ENCODE measurements around the gene BCAS3. TPM values are rescaled to one million over a fixed set of nuclear protein-coding genes. Genes with fewer than 3 reads are reported as not detected.
"Not testable (repeated sequence)": the region's sequence is repeated elsewhere in the genome, so short reads cannot be mapped to it uniquely, and the experiment has no call there.

BCAS3 gene
- total RNA-seq, 2 experiments from 2014 or later, result 6.8 to 7.1 TPM

- Mint-ChIP-seq H3K27ac (no peak overlapping the region), H3K9me3 (no peaks in the 10 kb centered on the region), H3K27me3 (no peaks in the 10 kb centered on the region), H3K4me1 (ENCODE audit: low read depth) (no peaks in the 10 kb centered on the region), H3K4me3 (no peak overlapping the region), H3K36me3 (peaks cover 1% of the 10 kb centered on the region)
- DNase-seq, result no peak
- CTCF ChIA-PET, result no interaction called here
- intact Hi-C loops (cut with micrococcal nuclease), result loop anchor here (10.0 kb wide), 1 partner anchor 281 kb away; no protein-coding TSS in a partner anchor
- POLR2A ChIA-PET, result no interaction called here
These were observed 327.7 kb downstream of the BCAS3 start for GRCh38 chr17:61005358-61005757.

- H3K4me1 Mint-ChIP-seq (ENCODE audit: low read depth); H3K36me3 Mint-ChIP-seq; CTCF ChIA-PET; H3K27ac Mint-ChIP-seq; H3K27me3 Mint-ChIP-seq; H3K9me3 Mint-ChIP-seq; POLR2A ChIA-PET; DNase-seq; H3K4me3 Mint-ChIP-seq: not testable (repeated sequence)
- intact Hi-C loops (cut with micrococcal nuclease), result loop anchor here (10.0 kb wide), 1 partner anchor 281 kb away; no protein-coding TSS in a partner anchor
These were observed 328.3 kb downstream of the BCAS3 start for GRCh38 chr17:61005958-61006357.

DNA sequence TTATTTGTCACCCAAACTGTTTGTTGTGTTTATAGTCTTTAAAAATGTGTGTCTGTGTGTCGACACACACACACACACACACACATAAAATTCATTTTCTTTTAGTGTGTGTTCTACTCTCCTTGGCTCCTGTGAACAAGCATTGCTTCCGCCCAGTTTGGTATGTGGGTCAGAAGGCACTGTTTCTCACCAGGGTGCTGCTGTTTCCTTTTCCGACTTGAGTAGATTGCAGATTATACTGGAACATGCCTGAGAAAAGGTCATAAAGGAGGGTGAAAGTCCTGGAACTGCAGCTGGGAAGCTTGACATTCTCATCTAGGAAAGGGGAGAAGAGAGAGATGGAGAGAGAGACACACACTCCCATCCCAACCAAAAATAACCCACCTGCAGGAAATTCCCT, 330.3 kb downstream of the BCAS3 start:
- H3K9me3 Mint-ChIP-seq, result no peaks in the 10 kb centered on the region
- intact Hi-C loops (cut with micrococcal nuclease), result loop anchor here (10.0 kb wide), 1 partner anchor 283 kb away; no protein-coding TSS in a partner anchor

DNA sequence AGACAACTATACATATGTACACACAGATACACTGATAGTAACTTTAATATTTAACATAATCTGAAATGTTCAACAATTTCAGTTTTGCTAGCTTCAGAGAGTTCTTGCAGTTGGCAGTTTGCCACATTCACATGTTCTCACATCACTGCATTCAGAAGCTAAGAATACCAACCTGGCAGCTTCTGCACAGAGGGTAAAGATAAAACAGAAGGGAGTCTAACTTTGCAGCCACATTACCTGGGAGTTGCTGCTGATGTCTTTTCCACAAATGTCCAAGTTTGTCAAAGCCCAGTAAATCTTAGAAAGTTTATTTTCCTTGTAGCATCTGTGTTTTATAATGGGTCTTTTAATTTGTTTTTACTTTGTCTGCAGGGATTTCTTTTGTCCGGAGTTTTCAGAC, 332.0 kb downstream of the BCAS3 start:
- intact Hi-C loops (cut with micrococcal nuclease), result loop anchor here (10.0 kb wide), 1 partner anchor 285 kb away; no protein-coding TSS in a partner anchor
- CTCF ChIA-PET, result no interaction called here

More for the DNA sequence above, 330.3 kb downstream of the BCAS3 start:
- Mint-ChIP-seq H3K27ac (no peak overlapping the region), H3K4me1 (ENCODE audit: low read depth) (no peaks in the 10 kb centered on the region), H3K36me3 (peaks cover 1% of the 10 kb centered on the region), H3K27me3 (no peaks in the 10 kb centered on the region), H3K4me3 (no peak overlapping the region)
- ChIA-PET POLR2A (no interaction called here), CTCF (interaction anchor here (1.7 kb wide), 1 partner anchor 351 kb away, joined by 7 read pairs; no protein-coding TSS in a partner anchor)
- no peak for DNase-seq

DNA sequence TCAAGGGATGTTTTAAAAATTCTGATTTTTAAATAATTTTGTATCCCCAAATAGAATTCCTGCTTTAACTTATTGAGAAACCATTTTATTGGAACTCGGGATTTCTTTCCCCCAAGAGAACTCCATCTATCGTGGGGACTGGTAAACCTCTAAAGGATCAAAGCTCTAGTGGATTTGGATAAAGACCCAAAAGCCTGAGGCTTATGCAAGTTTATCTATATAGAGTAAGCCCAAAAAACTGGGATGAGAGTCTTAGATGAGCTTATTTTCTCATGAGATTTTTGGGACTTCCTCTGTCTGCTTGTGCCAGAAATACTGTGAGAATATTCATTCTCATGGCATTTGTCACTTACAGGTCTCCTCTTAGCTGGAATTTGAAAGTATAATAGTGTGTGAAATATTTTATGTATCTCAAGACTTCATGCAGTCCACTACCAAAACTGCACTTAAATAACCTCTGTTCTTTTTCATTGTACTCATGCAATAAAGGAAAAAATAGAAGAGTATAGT, 333.1 kb downstream of the BCAS3 start:
- no peak overlapping the region for H3K27ac Mint-ChIP-seq
- H3K9me3 Mint-ChIP-seq, result no peaks in the 10 kb centered on the region
- H3K4me3 Mint-ChIP-seq, result no peak overlapping the region
- POLR2A ChIA-PET, result no interaction called here
- intact Hi-C loops (cut with micrococcal nuclease), result no loop called here
- no peak for DNase-seq
- CTCF ChIA-PET, result interaction anchor here (0.7 kb wide), 1 partner anchor 402 kb away, joined by 3 read pairs; no protein-coding TSS in a partner anchor
- H3K4me1 Mint-ChIP-seq (ENCODE audit: low read depth), result no peaks in the 10 kb centered on the region
- no peaks in the 10 kb centered on the region for H3K36me3 Mint-ChIP-seq
- no peaks in the 10 kb centered on the region for H3K27me3 Mint-ChIP-seq

More for the DNA sequence above, 332.0 kb downstream of the BCAS3 start:
- POLR2A ChIA-PET, result interaction anchor here (0.6 kb wide), 1 partner anchor 1094 kb away, joined by 3 read pairs; no protein-coding TSS in a partner anchor
- no peaks in the 10 kb centered on the region for H3K4me1 Mint-ChIP-seq (ENCODE audit: low read depth)
- H3K27me3 Mint-ChIP-seq, result no peaks in the 10 kb centered on the region
- peaks cover 1% of the 10 kb centered on the region for H3K36me3 Mint-ChIP-seq
- H3K27ac Mint-ChIP-seq, result no peak overlapping the region
- no peak overlapping the region for H3K4me3 Mint-ChIP-seq
- no peak for DNase-seq
- H3K9me3 Mint-ChIP-seq, result no peaks in the 10 kb centered on the region

- no peak for DNase-seq
- POLR2A ChIA-PET, result no interaction called here
- no peak overlapping the region for H3K27ac Mint-ChIP-seq
- H3K27me3 Mint-ChIP-seq, result no peaks in the 10 kb centered on the region
- no peak overlapping the region for H3K4me3 Mint-ChIP-seq
- intact Hi-C loops (cut with micrococcal nuclease), result no loop called here
- CTCF ChIA-PET, result no interaction called here
- no peaks in the 10 kb centered on the region for H3K4me1 Mint-ChIP-seq (ENCODE audit: low read depth)
- no peaks in the 10 kb centered on the region for H3K36me3 Mint-ChIP-seq
- H3K9me3 Mint-ChIP-seq, result no peaks in the 10 kb centered on the region
These were observed 333.6 kb downstream of the BCAS3 start for GRCh38 chr17:61011251-61011650.

DNA sequence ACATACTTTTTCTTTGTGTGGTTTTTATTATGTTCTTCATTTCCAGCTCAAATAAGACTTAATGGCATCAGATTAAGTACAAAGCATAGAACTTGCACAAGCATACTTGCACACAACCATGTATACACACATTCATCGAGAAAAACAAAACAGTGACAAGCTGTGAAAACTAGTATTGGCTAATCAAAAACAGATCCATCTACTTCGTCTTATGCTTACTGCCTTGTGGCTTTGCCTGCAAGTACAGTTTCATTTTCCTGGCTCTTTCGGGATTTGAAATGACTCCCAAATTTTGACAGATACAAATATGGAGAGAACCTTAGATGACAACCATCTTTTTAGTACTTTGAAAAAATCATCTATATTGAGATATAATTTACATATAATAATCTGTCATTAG, 338.3 kb downstream of the BCAS3 start:
- DNase-seq, result no peak
- ChIA-PET POLR2A (no interaction called here), CTCF (interaction anchor here (1.1 kb wide), 1 partner anchor 295 kb away, joined by 6 read pairs; no protein-coding TSS in a partner anchor)
- intact Hi-C loops (cut with micrococcal nuclease), result no loop called here
- H3K4me1 Mint-ChIP-seq (ENCODE audit: low read depth), result peaks cover 2% of the 10 kb centered on the region
- H3K27ac Mint-ChIP-seq, result no peak overlapping the region
- no peaks in the 10 kb centered on the region for H3K9me3 Mint-ChIP-seq
- H3K36me3 Mint-ChIP-seq, result no peaks in the 10 kb centered on the region
- no peak overlapping the region for H3K4me3 Mint-ChIP-seq
- H3K27me3 Mint-ChIP-seq, result no peaks in the 10 kb centered on the region

GRCh38 chr17:61017317-61018006, 339.8 kb downstream of the BCAS3 start:
- Mint-ChIP-seq H3K36me3 (no peaks in the 10 kb centered on the region), H3K27ac (no peak overlapping the region), H3K9me3 (no peaks in the 10 kb centered on the region), H3K27me3 (no peaks in the 10 kb centered on the region), H3K4me1 (ENCODE audit: low read depth) (peaks cover 2% of the 10 kb centered on the region), H3K4me3 (no peak overlapping the region)
- no peak for DNase-seq
- ChIA-PET CTCF (interaction anchor here (0.7 kb wide), 1 partner anchor 40 kb away, joined by 3 read pairs; no protein-coding TSS in a partner anchor), POLR2A (no interaction called here)
- intact Hi-C loops (cut with micrococcal nuclease), result no loop called here

DNA sequence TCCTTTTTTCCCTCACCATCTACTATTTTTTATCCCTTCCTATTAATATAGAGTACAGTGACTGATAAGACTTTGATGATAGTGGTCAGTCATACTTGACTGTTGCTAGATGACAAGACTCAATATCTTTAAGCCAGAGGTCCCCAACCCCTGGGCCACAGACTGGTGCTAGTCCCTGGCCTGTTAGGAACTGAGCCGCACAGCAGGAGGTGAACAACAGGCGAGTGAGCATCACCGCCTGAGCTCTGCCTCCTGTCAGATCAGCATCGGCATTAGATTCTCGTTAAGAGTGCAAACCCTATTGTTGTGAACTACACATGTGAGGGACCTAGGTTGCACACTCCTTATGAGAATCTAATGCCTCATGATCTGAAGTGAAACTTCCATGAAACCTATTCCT, 341.3 kb downstream of the BCAS3 start:
- Mint-ChIP-seq H3K27ac (no peak overlapping the region), H3K9me3 (no peaks in the 10 kb centered on the region), H3K36me3 (no peaks in the 10 kb centered on the region), H3K4me1 (ENCODE audit: low read depth) (peaks cover 2% of the 10 kb centered on the region), H3K27me3 (no peaks in the 10 kb centered on the region), H3K4me3 (no peak overlapping the region)
- CTCF ChIA-PET, result interaction anchor here (0.6 kb wide), 1 partner anchor 1200 kb away, joined by 4 read pairs; no protein-coding TSS in a partner anchor
- no peak for DNase-seq
- intact Hi-C loops (cut with micrococcal nuclease), result no loop called here
- POLR2A ChIA-PET, result no interaction called here

GRCh38 chr17:61023996-61024395, 346.3 kb downstream of the BCAS3 start:
- intact Hi-C loops (cut with micrococcal nuclease), result no loop called here
- no peaks in the 10 kb centered on the region for H3K4me1 Mint-ChIP-seq (ENCODE audit: low read depth)
- H3K27me3 Mint-ChIP-seq, result no peaks in the 10 kb centered on the region
- no peak overlapping the region for H3K27ac Mint-ChIP-seq
- no peaks in the 10 kb centered on the region for H3K9me3 Mint-ChIP-seq
- POLR2A ChIA-PET, result no interaction called here
- CTCF ChIA-PET, result no interaction called here
- DNase-seq, result no peak
- H3K4me3 Mint-ChIP-seq, result no peak overlapping the region
- H3K36me3 Mint-ChIP-seq, result no peaks in the 10 kb centered on the region

- Mint-ChIP-seq H3K9me3 (no peaks in the 10 kb centered on the region), H3K27ac (no peak overlapping the region), H3K4me3 (no peak overlapping the region), H3K36me3 (no peaks in the 10 kb centered on the region), H3K27me3 (no peaks in the 10 kb centered on the region), H3K4me1 (ENCODE audit: low read depth) (no peaks in the 10 kb centered on the region)
- ChIA-PET CTCF (interaction anchor here (1.0 to 1.3 kb wide), 2 partner anchors 55 to 306 kb away, joined by 5 read pairs; no protein-coding TSS in a partner anchor), POLR2A (interaction anchor here (0.6 kb wide), 1 partner anchor 160 kb away, joined by 3 read pairs; no protein-coding TSS in a partner anchor)
- intact Hi-C loops (cut with micrococcal nuclease), result no loop called here
- no peak for DNase-seq
These were observed 349.2 kb downstream of the BCAS3 start for GRCh38 chr17:61026818-61027217.

DNA sequence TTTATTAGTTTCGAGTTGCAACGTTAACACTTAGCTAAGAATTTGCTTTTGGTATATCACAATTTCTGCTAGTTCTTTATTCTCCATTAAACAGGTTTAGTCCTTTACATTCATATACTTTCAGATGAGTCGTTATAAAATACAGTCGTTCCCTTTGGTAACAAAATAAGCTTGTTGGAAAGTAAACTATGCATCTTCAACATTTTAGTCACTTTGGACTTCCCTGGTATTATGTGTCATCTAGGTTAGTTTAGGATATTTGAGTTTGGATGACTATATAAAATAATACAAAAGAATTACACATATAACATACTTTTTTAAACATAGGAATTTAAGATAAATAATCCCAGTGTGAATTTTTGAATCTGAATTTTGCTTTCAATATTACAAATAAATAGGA, 351.5 kb downstream of the BCAS3 start:
- no peak overlapping the region for H3K27ac Mint-ChIP-seq
- ChIA-PET CTCF (interaction anchor here (0.7 to 1.2 kb wide), 3 partner anchors 320 to 421 kb away, joined by 3 to 5 read pairs (median 3); no protein-coding TSS in a partner anchor), POLR2A (no interaction called here)
- H3K36me3 Mint-ChIP-seq, result no peaks in the 10 kb centered on the region
- no peak for DNase-seq
- no peak overlapping the region for H3K4me3 Mint-ChIP-seq
- H3K27me3 Mint-ChIP-seq, result no peaks in the 10 kb centered on the region
- H3K9me3 Mint-ChIP-seq, result no peaks in the 10 kb centered on the region
- no peaks in the 10 kb centered on the region for H3K4me1 Mint-ChIP-seq (ENCODE audit: low read depth)
- intact Hi-C loops (cut with micrococcal nuclease), result no loop called here
